HepG2 (cell line): ENCODE results near the gene NOCT. TPM values are rescaled to one million over a fixed set of nuclear protein-coding genes. Genes with fewer than 3 reads are reported as not detected.
A peak's percentile ranks its signal among the peaks of the same experiment; 100 is the strongest.

ENCODE experiments used
- BHLHE40 ChIP-seq: IDR thresholded peaks from 2 replicates; pipeline ENCODE4 v1.6.1; 2011; ENCODE audit warnings: low read length, improper control_type of control experiment
- CEBPB ChIP-seq: IDR thresholded peaks from 2 replicates; pipeline ENCODE4 v1.6.1; 2011; ENCODE audit warnings: low read depth, low read length, improper control_type of control experiment, borderline replicate concordance
- EP300 ChIP-seq, 3 experiments: sonication (generic) in 1 of 3; formaldehyde crosslinking in 1 of 3; IDR thresholded peaks; 2 replicates each; pipeline versions ENCODE4 v1.5.1 to v1.6.1; 2011 to 2020; ENCODE audit warnings: low read depth in 2 of 3, low read length in 2 of 3, borderline replicate concordance in 1 of 3, improper control_type of control experiment in 1 of 3, mild to moderate bottlenecking in 1 of 3, missing genetic modification reagents in 1 of 3, moderate library complexity in 1 of 3
- FOXO1 ChIP-seq: sonication (generic); formaldehyde crosslinking; IDR thresholded peaks from 2 replicates; pipeline ENCODE4 v1.4.0; 2020; ENCODE audit warnings: missing genetic modification reagents
- GATAD2A ChIP-seq: IDR thresholded peaks from 2 replicates; pipeline ENCODE4 v1.6.1; 2016
- HNRNPK ChIP-seq: fragments of 200-400 bp; formaldehyde crosslinking; IDR thresholded peaks from 2 replicates; pipeline ENCODE4 v1.6.1; 2018; ENCODE audit warnings: low read length, low read depth, moderate library complexity, mild to moderate bottlenecking; ENCODE audit not compliant: poor library complexity, severe bottlenecking
- KAT7 ChIP-seq: IDR thresholded peaks from 2 replicates; pipeline ENCODE4 v1.6.1; 2018; ENCODE audit warnings: borderline replicate concordance, missing compliant biosample characterization
- KLF13 ChIP-seq: sonication (generic); formaldehyde crosslinking; IDR thresholded peaks from 2 replicates; pipeline ENCODE4 v1.4.0; 2020; ENCODE audit warnings: mild to moderate bottlenecking, missing genetic modification reagents
- KLF6 ChIP-seq: IDR thresholded peaks from 2 replicates; pipeline ENCODE4 v1.8.0; 2016; ENCODE audit warnings: missing biosample characterization, missing genetic modification reagents
- NBN ChIP-seq: fragments of 450-650 bp; conservative IDR thresholded peaks from 2 replicates; pipeline ENCODE4 v1.6.1; 2017
- REPIN1 ChIP-seq: sonication (generic); formaldehyde crosslinking; IDR thresholded peaks from 2 replicates; pipeline ENCODE4 v1.8.0; 2022; ENCODE audit warnings: missing genetic modification reagents, low read depth, mild to moderate bottlenecking, borderline replicate concordance
- SETDB1 ChIP-seq: sonication (generic); formaldehyde crosslinking; IDR thresholded peaks from 2 replicates; pipeline ENCODE4 v1.5.1; 2020; ENCODE audit warnings: missing genetic modification reagents, mild to moderate bottlenecking, borderline replicate concordance
- ZFP90 ChIP-seq: sonication (generic); formaldehyde crosslinking; IDR thresholded peaks from 2 replicates; pipeline ENCODE4 v1.8.0; 2022; ENCODE audit warnings: missing genetic modification reagents, mild to moderate bottlenecking, inconsistent platforms, borderline replicate concordance
- ZIK1 ChIP-seq: sonication (generic); formaldehyde crosslinking; IDR thresholded peaks from 2 replicates; pipeline ENCODE4 v1.5.0; 2020; ENCODE audit warnings: mild to moderate bottlenecking, low read depth, missing genetic modification reagents, borderline replicate concordance
- ZNF256 ChIP-seq: sonication (generic); formaldehyde crosslinking; conservative IDR thresholded peaks from 2 replicates; pipeline ENCODE4 v1.4.0; 2020; ENCODE audit warnings: missing genetic modification reagents
- ZNF382 ChIP-seq: sonication (generic); formaldehyde crosslinking; IDR thresholded peaks from 2 replicates; pipeline ENCODE4 v1.5.0; 2020; ENCODE audit warnings: missing genetic modification reagents, mild to moderate bottlenecking, borderline replicate concordance
- ZNF768 ChIP-seq: sonication (generic); formaldehyde crosslinking; IDR thresholded peaks from 2 replicates; pipeline ENCODE4 v1.4.0; 2020; ENCODE audit warnings: missing genetic modification reagents
- polyA plus RNA-seq, 8 experiments: library from polyadenylated mRNA; depleted of rRNA in 3 of 8; stranded (reverse) in 7 of 8; unstranded in 1 of 8; fragments of >200 nt; fragmentation: Illumina TruSeq in 4 of 8; extraction: Trizol in 4 of 8; gene quantifications; 2 replicates each; pipeline versions ENCODE4 v1.2.1 to v1.2.3, GENCODE V29; 2011 to 2016; ENCODE audit warnings: low read depth in 4 of 8, missing spikeins in 1 of 8, mixed read lengths in 1 of 8; ENCODE audit not compliant: insufficient read depth in 1 of 8
- total RNA-seq, 5 experiments: library from RNA; depleted of rRNA; stranded (reverse); fragments of >200 nt; fragmentation: Illumina TruSeq; extraction: Trizol; gene quantifications; 2 replicates each; pipeline ENCODE4 v1.2.3, GENCODE V29; 2016; ENCODE audit warnings: low read depth in 1 of 5
- TF ChIP-seq, protein P1 (sequence below): sonication (generic); formaldehyde crosslinking; IDR thresholded peaks from 2 replicates; pipeline ENCODE4 v1.8.1; 2022; ENCODE audit warnings: low read depth, mild to moderate bottlenecking, missing genetic modification reagents
- TF ChIP-seq, protein P2 (sequence below): sonication (generic); formaldehyde crosslinking; IDR thresholded peaks from 2 replicates; pipeline ENCODE4 v1.9.0; 2021; ENCODE audit warnings: missing genetic modification reagents, borderline replicate concordance
- TF ChIP-seq, protein P3 (sequence below): sonication (generic); formaldehyde crosslinking; IDR thresholded peaks from 2 replicates; pipeline ENCODE4 v1.9.0; 2021; ENCODE audit warnings: missing genetic modification reagents, mild to moderate bottlenecking, borderline replicate concordance
- TF ChIP-seq, protein P4 (sequence below): sonication (generic); formaldehyde crosslinking; IDR thresholded peaks from 2 replicates; pipeline ENCODE4 v1.4.0; 2020; ENCODE audit warnings: missing genetic modification reagents
- TF ChIP-seq, protein P5 (sequence below): sonication (generic); formaldehyde crosslinking; IDR thresholded peaks from 2 replicates; pipeline ENCODE4 v1.8.0; 2022; ENCODE audit warnings: missing genetic modification reagents, mild to moderate bottlenecking, inconsistent platforms, borderline replicate concordance

Gene NOCT
- total and polyA plus RNA-seq, 2 of the 13 experiments (the other 11 are each of a cell fraction or from before 2014, with no cell fraction given) = 3.6 to 13.1 TPM

DNA sequence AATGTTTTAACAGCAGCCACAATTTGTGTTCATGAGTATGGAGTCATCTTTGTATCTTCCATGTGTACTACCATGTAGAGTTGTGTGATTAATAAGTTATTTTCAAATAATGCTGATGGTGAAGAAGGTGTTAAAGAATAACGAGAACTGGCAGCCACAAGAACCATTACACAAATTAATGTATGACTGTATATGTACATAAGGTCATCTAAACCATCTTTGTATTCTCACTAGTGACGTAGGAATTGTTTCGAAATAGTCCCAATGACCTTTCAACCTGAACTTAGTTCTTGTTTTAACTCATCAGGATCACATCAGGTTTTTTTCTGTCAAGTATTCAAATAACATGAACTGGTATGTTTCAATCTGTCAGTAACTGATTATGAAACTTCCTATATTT, 48.3 kb upstream of the NOCT start (continued):
- TF ChIP-seq, protein P1, sequence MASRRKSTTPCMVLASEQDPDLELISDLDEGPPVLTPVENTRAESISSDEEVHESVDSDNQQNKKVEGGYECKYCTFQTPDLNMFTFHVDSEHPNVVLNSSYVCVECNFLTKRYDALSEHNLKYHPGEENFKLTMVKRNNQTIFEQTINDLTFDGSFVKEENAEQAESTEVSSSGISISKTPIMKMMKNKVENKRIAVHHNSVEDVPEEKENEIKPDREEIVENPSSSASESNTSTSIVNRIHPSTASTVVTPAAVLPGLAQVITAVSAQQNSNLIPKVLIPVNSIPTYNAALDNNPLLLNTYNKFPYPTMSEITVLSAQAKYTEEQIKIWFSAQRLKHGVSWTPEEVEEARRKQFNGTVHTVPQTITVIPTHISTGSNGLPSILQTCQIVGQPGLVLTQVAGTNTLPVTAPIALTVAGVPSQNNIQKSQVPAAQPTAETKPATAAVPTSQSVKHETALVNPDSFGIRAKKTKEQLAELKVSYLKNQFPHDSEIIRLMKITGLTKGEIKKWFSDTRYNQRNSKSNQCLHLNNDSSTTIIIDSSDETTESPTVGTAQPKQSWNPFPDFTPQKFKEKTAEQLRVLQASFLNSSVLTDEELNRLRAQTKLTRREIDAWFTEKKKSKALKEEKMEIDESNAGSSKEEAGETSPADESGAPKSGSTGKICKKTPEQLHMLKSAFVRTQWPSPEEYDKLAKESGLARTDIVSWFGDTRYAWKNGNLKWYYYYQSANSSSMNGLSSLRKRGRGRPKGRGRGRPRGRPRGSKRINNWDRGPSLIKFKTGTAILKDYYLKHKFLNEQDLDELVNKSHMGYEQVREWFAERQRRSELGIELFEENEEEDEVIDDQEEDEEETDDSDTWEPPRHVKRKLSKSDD (CRISPR knock-in tag) = peak; percentile 79; the same call in 1 of the 2 replicates
- TF ChIP-seq REPIN1 (peak; percentile 27; the same call in 1 of the 2 replicates), KAT7 (no peak), EP300 (IDR thresholded peaks at IDR 0.05; ENCODE audit: low read depth in 2 of 2, low read length in 2 of 2) (peak in 1 of 2 experiments; percentile 74; a peak in 2 of 4 replicates), EP300 (CRISPR knock-in tag; IDR thresholded peaks at IDR 0.05; ENCODE audit: borderline replicate concordance) (no peak), KLF6 (no peak), BHLHE40 (no peak), SETDB1 (CRISPR knock-in tag) (no peak), HNRNPK (no peak), ZIK1 (CRISPR knock-in tag) (no peak), FOXO1 (CRISPR knock-in tag) (no peak; the same call in 1 of the 2 replicates), GATAD2A (CRISPR knock-in tag) (peak; percentile 88), NBN (no peak), ZNF256 (CRISPR knock-in tag) (no peak), CEBPB (peak; percentile 91), ZNF768 (CRISPR knock-in tag) (no peak), ZFP90 (CRISPR knock-in tag) (no peak), ZNF382 (no peak), KLF13 (no peak)
- TF ChIP-seq, protein P2, sequence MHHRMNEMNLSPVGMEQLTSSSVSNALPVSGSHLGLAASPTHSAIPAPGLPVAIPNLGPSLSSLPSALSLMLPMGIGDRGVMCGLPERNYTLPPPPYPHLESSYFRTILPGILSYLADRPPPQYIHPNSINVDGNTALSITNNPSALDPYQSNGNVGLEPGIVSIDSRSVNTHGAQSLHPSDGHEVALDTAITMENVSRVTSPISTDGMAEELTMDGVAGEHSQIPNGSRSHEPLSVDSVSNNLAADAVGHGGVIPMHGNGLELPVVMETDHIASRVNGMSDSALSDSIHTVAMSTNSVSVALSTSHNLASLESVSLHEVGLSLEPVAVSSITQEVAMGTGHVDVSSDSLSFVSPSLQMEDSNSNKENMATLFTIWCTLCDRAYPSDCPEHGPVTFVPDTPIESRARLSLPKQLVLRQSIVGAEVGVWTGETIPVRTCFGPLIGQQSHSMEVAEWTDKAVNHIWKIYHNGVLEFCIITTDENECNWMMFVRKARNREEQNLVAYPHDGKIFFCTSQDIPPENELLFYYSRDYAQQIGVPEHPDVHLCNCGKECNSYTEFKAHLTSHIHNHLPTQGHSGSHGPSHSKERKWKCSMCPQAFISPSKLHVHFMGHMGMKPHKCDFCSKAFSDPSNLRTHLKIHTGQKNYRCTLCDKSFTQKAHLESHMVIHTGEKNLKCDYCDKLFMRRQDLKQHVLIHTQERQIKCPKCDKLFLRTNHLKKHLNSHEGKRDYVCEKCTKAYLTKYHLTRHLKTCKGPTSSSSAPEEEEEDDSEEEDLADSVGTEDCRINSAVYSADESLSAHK (CRISPR knock-in tag) = no peak
- TF ChIP-seq, protein P3, sequence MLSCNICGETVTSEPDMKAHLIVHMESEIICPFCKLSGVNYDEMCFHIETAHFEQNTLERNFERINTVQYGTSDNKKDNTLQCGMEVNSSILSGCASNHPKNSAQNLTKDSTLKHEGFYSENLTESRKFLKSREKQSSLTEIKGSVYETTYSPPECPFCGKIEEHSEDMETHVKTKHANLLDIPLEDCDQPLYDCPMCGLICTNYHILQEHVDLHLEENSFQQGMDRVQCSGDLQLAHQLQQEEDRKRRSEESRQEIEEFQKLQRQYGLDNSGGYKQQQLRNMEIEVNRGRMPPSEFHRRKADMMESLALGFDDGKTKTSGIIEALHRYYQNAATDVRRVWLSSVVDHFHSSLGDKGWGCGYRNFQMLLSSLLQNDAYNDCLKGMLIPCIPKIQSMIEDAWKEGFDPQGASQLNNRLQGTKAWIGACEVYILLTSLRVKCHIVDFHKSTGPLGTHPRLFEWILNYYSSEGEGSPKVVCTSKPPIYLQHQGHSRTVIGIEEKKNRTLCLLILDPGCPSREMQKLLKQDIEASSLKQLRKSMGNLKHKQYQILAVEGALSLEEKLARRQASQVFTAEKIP (CRISPR knock-in tag) = no peak
- TF ChIP-seq, protein P4, sequence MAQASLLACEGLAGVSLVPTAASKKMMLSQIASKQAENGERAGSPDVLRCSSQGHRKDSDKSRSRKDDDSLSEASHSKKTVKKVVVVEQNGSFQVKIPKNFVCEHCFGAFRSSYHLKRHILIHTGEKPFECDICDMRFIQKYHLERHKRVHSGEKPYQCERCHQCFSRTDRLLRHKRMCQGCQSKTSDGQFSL = no peak
- TF ChIP-seq, protein P5, sequence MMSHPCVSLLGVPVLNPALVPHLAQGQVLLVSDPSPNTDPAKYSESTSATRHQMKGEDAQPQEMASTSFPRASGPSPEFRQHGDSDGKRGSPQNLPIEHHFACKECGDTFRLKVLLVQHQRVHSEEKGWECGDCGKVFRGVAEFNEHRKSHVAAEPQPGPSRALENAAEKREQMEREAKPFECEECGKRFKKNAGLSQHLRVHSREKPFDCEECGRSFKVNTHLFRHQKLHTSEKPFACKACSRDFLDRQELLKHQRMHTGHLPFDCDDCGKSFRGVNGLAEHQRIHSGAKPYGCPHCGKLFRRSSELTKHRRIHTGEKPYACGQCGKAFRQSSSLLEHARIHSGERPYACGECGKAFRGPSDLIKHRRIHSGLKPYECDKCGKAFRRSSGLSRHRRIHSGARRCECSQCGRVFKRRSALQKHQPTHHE (CRISPR knock-in tag) = no peak
